GM23248 (cell line): ENCODE data around the gene CACHD1. TPM values are rescaled to one million over a fixed set of nuclear protein-coding genes. Genes with fewer than 3 reads are reported as not detected.

Experiments used
- DNase-seq: peaks from one replicate; pipeline ENCODE4 v3.0.0-alpha.2; 2015
- H2AFZ ChIP-seq: fragments of 200-600 bp; sonication (generic); 2 replicates; pipeline ENCODE4 v1.6.1; 2016; ENCODE audit warnings: antibody characterized with exemption
- H3F3A ChIP-seq: fragments of 200-600 bp; sonication (generic); 2 replicates; pipeline ENCODE4 v1.6.1; 2016; ENCODE audit warnings: mild to moderate bottlenecking, antibody characterized with exemption, mixed run types; ENCODE audit not compliant: insufficient read depth
- H3K27ac ChIP-seq: fragments of 200-600 bp; sonication (generic); 2 replicates; pipeline ENCODE4 v1.5.1; 2016; ENCODE audit warnings: mild to moderate bottlenecking
- H3K27me3 ChIP-seq: fragments of 200-600 bp; sonication (generic); replicated peaks from 2 replicates; pipeline ENCODE4 v1.6.1; 2016; ENCODE audit warnings: mild to moderate bottlenecking; ENCODE audit not compliant: insufficient read depth
- H3K36me3 ChIP-seq: fragments of 200-600 bp; sonication (generic); 2 replicates; pipeline ENCODE4 v1.6.1; 2016; ENCODE audit warnings: low read depth, mild to moderate bottlenecking
- H3K4me1 ChIP-seq: fragments of 200-600 bp; sonication (generic); 2 replicates; pipeline ENCODE4 v1.6.1; 2016; ENCODE audit warnings: mild to moderate bottlenecking; ENCODE audit not compliant: insufficient read depth
- H3K4me2 ChIP-seq: fragments of 200-600 bp; sonication (generic); one replicate; pipeline ENCODE4 v1.6.1; 2016; ENCODE audit warnings: mild to moderate bottlenecking; ENCODE audit not compliant: unreplicated experiment
- H3K4me3 ChIP-seq: fragments of 200-600 bp; sonication (generic); 2 replicates; pipeline ENCODE4 v1.5.1; 2016; ENCODE audit warnings: mild to moderate bottlenecking
- H3K79me2 ChIP-seq: fragments of 200-600 bp; sonication (generic); 2 replicates; pipeline ENCODE4 v1.6.1; 2016; ENCODE audit warnings: mild to moderate bottlenecking; ENCODE audit not compliant: insufficient read depth
- H3K9ac ChIP-seq: fragments of 200-600 bp; sonication (generic); 2 replicates; pipeline ENCODE4 v1.6.1; 2016; ENCODE audit warnings: mild to moderate bottlenecking
- H3K9me2 ChIP-seq: fragments of 200-600 bp; sonication (generic); 2 replicates; pipeline ENCODE4 v1.6.1; 2016; ENCODE audit warnings: mixed run types, mild to moderate bottlenecking, moderate library complexity; ENCODE audit not compliant: insufficient read depth
- H3K9me3 ChIP-seq: fragments of 200-600 bp; sonication (generic); one replicate; pipeline ENCODE4 v1.6.1; 2017; ENCODE audit warnings: low read depth
- H4K20me1 ChIP-seq: fragments of 200-600 bp; sonication (generic); 2 replicates; pipeline ENCODE4 v1.6.0; 2016; ENCODE audit not compliant: insufficient read depth
- EZH2 ChIP-seq: fragments of 200-600 bp; sonication (generic); IDR thresholded peaks from 2 replicates; pipeline ENCODE4 v1.6.1; 2018; ENCODE audit warnings: antibody characterized with exemption, mild to moderate bottlenecking; ENCODE audit not compliant: insufficient read depth, poor library complexity, severe bottlenecking
- EZH2phosphoT487 ChIP-seq: fragments of 200-600 bp; sonication (generic); IDR thresholded peaks from 2 replicates; pipeline ENCODE4 v1.6.1; 2018; ENCODE audit warnings: antibody characterized with exemption, moderate library complexity, mild to moderate bottlenecking, low read depth; ENCODE audit not compliant: insufficient read depth
- WGBS, 2 experiments: methylation state at CpG; one replicate each; pipeline ENCODE4 v1.1.6; 2015 to 2017; ENCODE audit warnings: low lambda C conversion rate in 2 of 2, low coverage in 1 of 2; ENCODE audit errors: missing lambda C conversion rate in 2 of 2; 5-methylcytosine and 5-hydroxymethylcytosine counted together
- in situ Hi-C: fragments of 300-500 bp; cut with MboI; formaldehyde crosslinking; loops from 2 replicates; pipeline ENCODE4 v1.15.0; 2020
- polyA plus RNA-seq: library from polyadenylated mRNA; unstranded; fragments of >200 nt; fragmentation: Nextera tagmentation; extraction: Ambion mirVana; gene quantifications from 2 replicates; pipeline ENCODE4 v1.2.1, GENCODE V29; 2016
- total RNA-seq: library from RNA; depleted of rRNA; stranded (reverse); fragments of >200 nt; shearing (Covaris generic); gene quantifications from 2 replicates; pipeline ENCODE4 v1.2.3, GENCODE V29; 2014

Gene CACHD1
- total and polyA plus RNA-seq, 2 experiments from 2014 or later, result 1.9 to 9.3 TPM

DNA sequence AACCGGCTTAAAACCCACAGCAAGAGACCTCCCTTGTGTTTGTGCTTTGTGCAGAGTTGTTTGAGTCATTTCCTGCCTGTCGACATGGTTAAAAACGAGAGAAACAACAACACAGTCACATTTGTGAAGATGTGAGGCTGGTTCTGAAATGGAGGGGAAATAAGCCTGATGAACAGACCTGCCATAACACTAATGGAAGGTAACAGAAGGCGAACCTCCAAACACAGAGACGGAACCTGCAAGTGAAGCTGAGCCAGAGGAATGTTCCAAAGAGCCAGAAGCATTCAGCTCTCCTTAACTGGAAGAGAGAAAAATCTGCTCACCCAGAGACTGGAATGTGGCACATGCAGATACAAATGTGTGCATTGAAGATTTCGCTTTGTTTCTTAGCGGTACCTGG, 221.7 kb downstream of the CACHD1 start:
- in situ Hi-C loops, result loop anchor here (10.0 kb wide), 1 partner anchor 123 kb away; no protein-coding TSS in a partner anchor
- Histone ChIP-seq H3K79me2 (no peaks in the 10 kb centered on the region), H3K27me3 (no peaks in the 10 kb centered on the region), H3K4me2 (no peak overlapping the region), H3F3A (0 out of 2 replicates have a peak, but pooled peaks cover 7% of the 10 kb centered on the region), H3K9me3 (no peaks in the 10 kb centered on the region), H3K4me3 (no peak overlapping the region), H3K9ac (no peak overlapping the region), H3K36me3 (no peaks in the 10 kb centered on the region), H2AFZ (no peak overlapping the region), H3K27ac (no peak overlapping the region), H3K4me1 (peaks cover 15% of the 10 kb centered on the region; the same call in 1 of the 2 replicates), H3K9me2 (no peaks in the 10 kb centered on the region), H4K20me1 (no peaks in the 10 kb centered on the region)
- peak; percentile 13 for DNase-seq
- 63 to 68% methylated on average over 7 of the region's 7 CpGs for whole genome bisulfite sequencing, 2 experiments
- TF ChIP-seq EZH2 (no peak), EZH2phosphoT487 (no peak)

DNA sequence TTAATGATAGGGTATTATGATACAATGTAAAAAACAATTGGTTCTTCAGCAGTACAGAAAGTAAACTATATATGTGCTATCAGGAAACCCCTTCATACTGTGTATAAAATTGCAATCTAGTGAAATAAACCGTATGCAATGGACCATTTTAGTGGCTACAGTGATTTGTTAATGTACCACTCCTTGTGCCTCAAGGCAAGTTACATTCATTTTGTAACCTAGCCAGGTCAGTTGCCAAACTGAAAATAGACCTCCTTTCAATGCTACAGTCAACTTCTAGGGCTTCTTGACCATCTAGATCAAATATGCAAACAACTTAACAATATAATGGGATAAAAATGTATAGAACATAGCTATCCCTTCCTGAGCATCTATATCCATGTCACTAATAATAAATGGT, 223.0 kb downstream of the CACHD1 start:
- Histone ChIP-seq H3K4me2 (no peak overlapping the region), H3F3A (no peaks in the 10 kb centered on the region), H3K27ac (no peak overlapping the region), H3K9me2 (no peaks in the 10 kb centered on the region), H3K9ac (no peak overlapping the region), H3K36me3 (no peaks in the 10 kb centered on the region), H3K9me3 (no peaks in the 10 kb centered on the region), H2AFZ (no peak overlapping the region), H3K4me1 (peaks cover 3% of the 10 kb centered on the region; the same call in 1 of the 2 replicates), H3K4me3 (no peak overlapping the region), H3K27me3 (no peaks in the 10 kb centered on the region), H3K79me2 (no peaks in the 10 kb centered on the region), H4K20me1 (no peaks in the 10 kb centered on the region)
- DNase-seq, result no peak
- in situ Hi-C loops, result loop anchor here (10.0 kb wide), 1 partner anchor 122 kb away; no protein-coding TSS in a partner anchor
- WGBS, 2 experiments, result 0 to 3% methylated on average over 1 of the region's 1 CpG
- TF ChIP-seq EZH2phosphoT487, result no peak
- no peak for TF ChIP-seq EZH2

DNA sequence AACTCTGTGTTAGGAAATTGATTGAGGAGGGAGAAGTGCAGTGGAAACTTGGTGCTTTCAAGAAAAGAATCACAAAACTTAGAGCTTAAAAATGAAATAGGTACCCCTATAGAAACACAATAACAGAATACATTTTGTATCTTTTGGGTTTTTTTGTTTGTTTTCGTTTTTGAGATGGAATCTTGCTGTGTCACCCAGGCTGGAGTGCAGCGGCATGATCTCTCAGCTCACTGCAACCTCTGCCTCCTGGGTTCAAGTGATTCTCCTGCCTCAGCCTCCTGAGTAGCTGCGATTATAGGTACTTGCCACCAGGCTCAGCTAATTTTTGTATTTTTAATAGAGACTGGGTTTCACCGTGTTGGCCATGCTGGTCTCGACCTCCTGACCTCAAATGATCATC, 223.5 kb downstream of the CACHD1 start:
- no peaks in the 10 kb centered on the region for H3K9me3 ChIP-seq
- H3K9me2 ChIP-seq, result no peaks in the 10 kb centered on the region
- no peak overlapping the region for H3K4me2 ChIP-seq
- DNase-seq, result no peak
- no peak overlapping the region for H3K4me3 ChIP-seq
- no peaks in the 10 kb centered on the region for H3K27me3 ChIP-seq
- in situ Hi-C loops, result loop anchor here (10.0 kb wide), 1 partner anchor 121 kb away; no protein-coding TSS in a partner anchor
- 90 to 94% methylated on average over 5 of the region's 5 CpGs for WGBS, 2 experiments
- H4K20me1 ChIP-seq, result no peaks in the 10 kb centered on the region
- H3K79me2 ChIP-seq, result no peaks in the 10 kb centered on the region
- H3K27ac ChIP-seq, result no peak overlapping the region
- H3K4me1 ChIP-seq, result no peaks in the 10 kb centered on the region
- TF ChIP-seq EZH2phosphoT487 (no peak), EZH2 (no peak)
- H3K9ac ChIP-seq, result no peak overlapping the region
- H3K36me3 ChIP-seq, result no peaks in the 10 kb centered on the region
- H2AFZ ChIP-seq, result no peak overlapping the region
- H3F3A ChIP-seq, result no peaks in the 10 kb centered on the region

DNA sequence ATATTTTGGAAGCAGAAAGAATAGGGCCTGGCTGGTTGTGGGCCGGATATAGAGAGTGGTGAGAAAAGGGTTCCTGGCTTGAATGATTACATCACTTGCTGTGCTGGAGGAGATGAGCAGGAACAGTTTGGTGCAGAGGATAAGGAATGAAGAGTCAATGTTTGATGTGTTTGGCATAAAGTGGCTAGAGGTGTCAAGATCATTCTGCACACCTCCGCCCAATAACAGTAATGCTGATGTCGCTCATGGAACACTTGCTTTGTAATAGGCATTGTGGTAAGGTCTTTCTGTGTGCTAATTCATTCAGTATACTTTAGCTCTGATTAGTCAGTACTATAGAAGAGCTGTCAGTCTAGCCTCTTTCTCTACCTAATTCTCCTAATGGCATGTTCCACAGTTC, 226.9 kb downstream of the CACHD1 start:
- H3F3A ChIP-seq, result no peaks in the 10 kb centered on the region
- in situ Hi-C loops, result loop anchor here (10.0 kb wide), 1 partner anchor 118 kb away; no protein-coding TSS in a partner anchor
- H3K9me2 ChIP-seq, result no peaks in the 10 kb centered on the region
- DNase-seq, result no peak
- 98% methylated on average over 3 of the region's 3 CpGs for WGBS, 2 experiments
- H3K36me3 ChIP-seq, result no peaks in the 10 kb centered on the region
- no peak overlapping the region for H2AFZ ChIP-seq
- H3K79me2 ChIP-seq, result no peaks in the 10 kb centered on the region
- no peak overlapping the region for H3K4me2 ChIP-seq
- no peaks in the 10 kb centered on the region for H3K27me3 ChIP-seq
- no peak overlapping the region for H3K27ac ChIP-seq
- H3K9ac ChIP-seq, result no peak overlapping the region
- no peaks in the 10 kb centered on the region for H4K20me1 ChIP-seq
- TF ChIP-seq EZH2phosphoT487 (no peak), EZH2 (no peak)
- H3K9me3 ChIP-seq, result no peaks in the 10 kb centered on the region
- H3K4me1 ChIP-seq, result no peaks in the 10 kb centered on the region
- H3K4me3 ChIP-seq, result no peak overlapping the region
